HEK293 (cell line): ENCODE data around the gene DEAF1.

Source experiments
- CTCF ChIA-PET: fragments of 350-600 bp; formaldehyde crosslinking; extraction: SDS; loops from one replicate; lab custom pipeline; 2021; ENCODE audit warnings: antibody characterized with exemption; lab: Yijun Ruan, JAX
- POLR2A ChIA-PET: fragments of 300-600 bp; formaldehyde crosslinking; extraction: SDS; loops from one replicate; lab custom pipeline; 2020; ENCODE audit warnings: antibody characterized with exemption, inconsistent platforms; lab: Yijun Ruan, JAX
- H3K27ac ChIP-seq: fragments of 200-500 bp; sonication (Bioruptor generic); 2 replicates; pipeline ENCODE4 v1.5.1; 2014; ENCODE audit warnings: low read depth, low read length, control low read depth, inconsistent platforms; ENCODE audit errors: extremely low read depth
- H3K36me3 ChIP-seq, 2 experiments: fragments of 200-500 bp in 1 of 2; sonication (Bioruptor generic) in 1 of 2; 1 replicate in 1 of 2; 2 replicates in 1 of 2; pipeline ENCODE4 v1.5.1; 2014 to 2017; ENCODE audit warnings: inconsistent platforms in 2 of 2, low read length in 2 of 2; ENCODE audit not compliant: control insufficient read depth in 2 of 2, insufficient read depth in 1 of 2
- H3K4me1 ChIP-seq: fragments of 200-500 bp; sonication (Bioruptor generic); 2 replicates; pipeline ENCODE4 v1.5.1; 2014; ENCODE audit warnings: mild to moderate bottlenecking, low read length, inconsistent platforms; ENCODE audit not compliant: control insufficient read depth, insufficient read depth
- H3K4me3 ChIP-seq: 2 replicates; pipeline ENCODE4 v1.5.1; 2011; ENCODE audit warnings: low read depth, mild to moderate bottlenecking, control low read depth, low read length, moderate library complexity
- H3K9me3 ChIP-seq: fragments of 200-500 bp; sonication (Bioruptor generic); 2 replicates; pipeline ENCODE4 v1.5.1; 2014; ENCODE audit warnings: low read depth, low read length, inconsistent platforms; ENCODE audit not compliant: control insufficient read depth, insufficient read depth
- ATF2 ChIP-seq: fragments of 450-650 bp; formaldehyde crosslinking; IDR thresholded peaks from 2 replicates; pipeline ENCODE4 v1.5.1; 2016; ENCODE audit warnings: missing biosample characterization, missing genetic modification characterization, low read depth
- GLI2 ChIP-seq: fragments of 450-650 bp; formaldehyde crosslinking; IDR thresholded peaks from 2 replicates; pipeline ENCODE4; 2017; ENCODE audit warnings: missing biosample characterization, missing genetic modification characterization, low read depth, borderline replicate concordance
- GLI4 ChIP-seq: fragments of 450-650 bp; formaldehyde crosslinking; IDR thresholded peaks from 2 replicates; pipeline ENCODE4 v1.5.1; 2016; ENCODE audit warnings: missing biosample characterization, missing genetic modification characterization
- KLF16 ChIP-seq: fragments of 450-650 bp; formaldehyde crosslinking; IDR thresholded peaks from 2 replicates; pipeline ENCODE4 v1.5.1; 2017; ENCODE audit warnings: missing biosample characterization, missing genetic modification characterization
- SP3 ChIP-seq: fragments of 450-650 bp; formaldehyde crosslinking; IDR thresholded peaks from 2 replicates; pipeline ENCODE4 v1.5.1; 2016; ENCODE audit warnings: missing biosample characterization, missing genetic modification characterization
- YY1 ChIP-seq: fragments of 450-650 bp; formaldehyde crosslinking; IDR thresholded peaks from 2 replicates; pipeline ENCODE4 v1.5.1; 2018; ENCODE audit warnings: missing biosample characterization, missing genetic modification characterization
- ZBTB21 ChIP-seq: fragments of 450-650 bp; formaldehyde crosslinking; IDR thresholded peaks from 2 replicates; pipeline ENCODE4 v1.5.1; 2017; ENCODE audit warnings: missing biosample characterization, missing genetic modification characterization
- ZBTB44 ChIP-seq: fragments of 450-650 bp; IDR thresholded peaks from 2 replicates; pipeline ENCODE4 v1.5.1; 2018; ENCODE audit warnings: missing biosample characterization, mild to moderate bottlenecking, missing genetic modification characterization
- ZFP37 ChIP-seq: fragments of 450-650 bp; formaldehyde crosslinking; IDR thresholded peaks from 2 replicates; pipeline ENCODE4 v1.5.1; 2016; ENCODE audit warnings: missing biosample characterization, missing genetic modification characterization
- ZNF133 ChIP-seq: fragments of 450-650 bp; formaldehyde crosslinking; IDR thresholded peaks from 2 replicates; pipeline ENCODE4 v1.5.1; 2016; ENCODE audit warnings: missing biosample characterization, missing genetic modification characterization
- ZNF221 ChIP-seq: fragments of 450-650 bp; formaldehyde crosslinking; IDR thresholded peaks from 2 replicates; pipeline ENCODE4 v1.5.1; 2017; ENCODE audit warnings: missing biosample characterization, missing genetic modification characterization, borderline replicate concordance
- ZNF311 ChIP-seq: fragments of 450-650 bp; formaldehyde crosslinking; IDR thresholded peaks from 2 replicates; pipeline ENCODE4 v1.5.1; 2017; ENCODE audit warnings: missing biosample characterization, missing genetic modification characterization, borderline replicate concordance
- ZNF394 ChIP-seq: fragments of 450-650 bp; formaldehyde crosslinking; IDR thresholded peaks from 2 replicates; pipeline ENCODE4 v1.5.1; 2016; ENCODE audit warnings: missing biosample characterization, missing genetic modification characterization, mild to moderate bottlenecking, moderate library complexity, borderline replicate concordance
- ZNF416 ChIP-seq: fragments of 450-650 bp; formaldehyde crosslinking; IDR thresholded peaks from 2 replicates; pipeline ENCODE4 v1.5.1; 2016; ENCODE audit warnings: missing biosample characterization, missing genetic modification characterization
- ZNF426 ChIP-seq: fragments of 450-650 bp; formaldehyde crosslinking; IDR thresholded peaks from 2 replicates; pipeline ENCODE4 v1.5.1; 2017; ENCODE audit warnings: missing biosample characterization, missing genetic modification characterization, mild to moderate bottlenecking, inconsistent platforms, moderate library complexity
- ZNF513 ChIP-seq: fragments of 450-650 bp; IDR thresholded peaks from 2 replicates; pipeline ENCODE4 v1.5.1; 2018; ENCODE audit warnings: missing biosample characterization, missing genetic modification characterization
- ZNF514 ChIP-seq: fragments of 450-650 bp; formaldehyde crosslinking; IDR thresholded peaks from 2 replicates; pipeline ENCODE4 v1.5.1; 2016; ENCODE audit warnings: missing biosample characterization, missing genetic modification characterization
- ZNF555 ChIP-seq: fragments of 450-650 bp; formaldehyde crosslinking; conservative IDR thresholded peaks from 2 replicates; pipeline ENCODE4 v1.5.1; 2017; ENCODE audit warnings: missing biosample characterization, mild to moderate bottlenecking, missing genetic modification characterization, inconsistent platforms
- ZNF558 ChIP-seq: fragments of 450-650 bp; formaldehyde crosslinking; IDR thresholded peaks from 2 replicates; pipeline ENCODE4 v1.5.1; 2016; ENCODE audit warnings: missing biosample characterization, missing genetic modification characterization
- ZNF621 ChIP-seq: fragments of 450-650 bp; formaldehyde crosslinking; IDR thresholded peaks from 2 replicates; pipeline ENCODE4 v1.5.1; 2017; ENCODE audit warnings: missing biosample characterization, missing genetic modification characterization
- ZNF664 ChIP-seq: fragments of 450-650 bp; formaldehyde crosslinking; IDR thresholded peaks from 2 replicates; pipeline ENCODE4 v1.5.1; 2016; ENCODE audit warnings: missing biosample characterization, missing genetic modification characterization
- ZSCAN18 ChIP-seq: fragments of 450-650 bp; formaldehyde crosslinking; IDR thresholded peaks from 2 replicates; pipeline ENCODE4 v1.5.1; 2016; ENCODE audit warnings: missing biosample characterization, missing genetic modification characterization

Gene DEAF1

GRCh38 chr11:613369-613968, 81.6 kb downstream of the DEAF1 start:
- no peak for TF ChIP-seq ZNF426
- TF ChIP-seq ZSCAN18 (tag by site-specific recombination): no peak
- no peak for TF ChIP-seq ATF2
- no peak for TF ChIP-seq GLI4 (tag by site-specific recombination)
- TF ChIP-seq GLI2: no peak
- no peak for TF ChIP-seq ZNF555
- no peak for TF ChIP-seq YY1 (tag by site-specific recombination)
- no peak for TF ChIP-seq KLF16 (tag by site-specific recombination)
- no peak for TF ChIP-seq ZNF416 (tag by site-specific recombination)
- no peak for TF ChIP-seq ZFP37
- Histone ChIP-seq H3K27ac (no peak overlapping the region), H3K4me3 (no peak overlapping the region), H3K36me3 (peaks cover 0 to 68% of the 10 kb centered on the region in 2 experiments; a peak in 1 of 3 replicates), H3K4me1 (no peaks in the 10 kb centered on the region), H3K9me3 (no peaks in the 10 kb centered on the region)
- CTCF ChIA-PET: interaction anchor here (0.6 to 2.2 kb wide), 2 partner anchors 22 to 59 kb away, joined by 4 to 9 read pairs; no protein-coding TSS in a partner anchor
- POLR2A ChIA-PET: interaction anchor here (0.6 to 2.2 kb wide), 5 partner anchors 9 to 164 kb away, joined by 4 to 10 read pairs (median 5); partner anchors contain the start of genes GATD1 and PHRF1

- Histone ChIP-seq H3K4me3 (no peak overlapping the region), H3K27ac (no peak overlapping the region), H3K4me1 (no peaks in the 10 kb centered on the region), H3K9me3 (no peaks in the 10 kb centered on the region), H3K36me3 (peaks cover 0 to 68% of the 10 kb centered on the region in 2 experiments; a peak in 1 of 3 replicates)
- CTCF ChIA-PET: interaction anchor here (0.6 to 2.2 kb wide), 3 partner anchors 22 to 58 kb away, joined by 3 to 9 read pairs (median 4); no protein-coding TSS in a partner anchor
- POLR2A ChIA-PET: interaction anchor here (0.6 to 2.2 kb wide), 4 partner anchors 37 to 164 kb away, joined by 5 to 10 read pairs (median 5); partner anchors contain the start of genes GATD1 and PHRF1
- TF ChIP-seq ZNF664 (tag by site-specific recombination): no peak
- no peak for TF ChIP-seq ZNF514
- TF ChIP-seq ZNF221 (tag by site-specific recombination): no peak
- no peak for TF ChIP-seq ZNF394 (tag by site-specific recombination)
- no peak for TF ChIP-seq SP3
- no peak for TF ChIP-seq ZNF513
- no peak for TF ChIP-seq ZBTB21 (tag by site-specific recombination)
- no peak for TF ChIP-seq ZNF621 (tag by site-specific recombination)
- TF ChIP-seq ZNF311: no peak
- TF ChIP-seq ZNF133 (tag by site-specific recombination): no peak
- no peak for TF ChIP-seq GLI4 (tag by site-specific recombination)
- no peak for TF ChIP-seq ZBTB44 (tag by site-specific recombination)
- TF ChIP-seq ZNF558 (tag by site-specific recombination): no peak
These were observed 82.1 kb downstream of the DEAF1 start for GRCh38 chr11:612961-613300.
